IMR-90 (cell line): ENCODE measurements around the gene SFXN3. TPM values are rescaled to one million over a fixed set of nuclear protein-coding genes. Genes with fewer than 3 reads are reported as not detected.

Experiments
- ATAC-seq: fragments of 200-7000 bp; cut with Tn5 transposase; 2 replicates; pipeline ENCODE4 v1.9.1; 2020; ENCODE audit warnings: low read depth, mild to moderate bottlenecking, moderate library complexity
- BruUV-seq: library from RNA; stranded (reverse); fragments of 400-500 nt; replicated peaks from 2 replicates; lab custom pipeline; 2021; lab: Mats Ljungman, UMichigan
- CTCF ChIA-PET: fragments of 300-600 bp; formaldehyde crosslinking; extraction: SDS; loops from one replicate; lab custom pipeline; 2021; ENCODE audit warnings: antibody characterized with exemption; lab: Yijun Ruan, JAX
- POLR2A ChIA-PET: fragments of 300-600 bp; sonication (Branson Sonifier 250); formaldehyde crosslinking; loops from one replicate; lab custom pipeline; 2022; ENCODE audit warnings: antibody characterized with exemption; ENCODE audit not compliant: unreplicated experiment; lab: Charles Lee
- DNase-seq: peaks from one replicate; pipeline ENCODE4 v3.0.0; 2013
- H2AFZ ChIP-seq: replicated peaks from 2 replicates; pipeline ENCODE3; 2013; ENCODE audit warnings: low read length, mild to moderate bottlenecking; ENCODE audit not compliant: poor library complexity
- H2AK5ac ChIP-seq: 2 replicates; pipeline ENCODE4 v1.6.1; 2013; ENCODE audit warnings: low read depth, low read length, inconsistent platforms
- H2AK9ac ChIP-seq: replicated peaks from 2 replicates; pipeline ENCODE3; 2013; ENCODE audit warnings: mild to moderate bottlenecking, low read depth, low read length, moderate library complexity; ENCODE audit not compliant: poor library complexity
- H2BK120ac ChIP-seq: 2 replicates; pipeline ENCODE4 v1.6.1; 2013; ENCODE audit warnings: low read depth, low read length, inconsistent platforms
- H2BK15ac ChIP-seq: 3 replicates; pipeline ENCODE4 v1.6.1; 2013; ENCODE audit warnings: low read depth, low read length, inconsistent platforms
- H2BK20ac ChIP-seq: 2 replicates; pipeline ENCODE4 v1.6.1; 2013; ENCODE audit warnings: low read depth, mild to moderate bottlenecking, inconsistent platforms, low read length, moderate library complexity
- H2BK5ac ChIP-seq: 2 replicates; pipeline ENCODE4 v1.6.1; 2013; ENCODE audit warnings: mild to moderate bottlenecking, low read depth, low read length, inconsistent platforms; ENCODE audit not compliant: poor library complexity, severe bottlenecking
- H3K14ac ChIP-seq: replicated peaks from 2 replicates; pipeline ENCODE4 v1.6.1; 2013; ENCODE audit warnings: low read depth, low read length, inconsistent platforms
- H3K18ac ChIP-seq: 2 replicates; pipeline ENCODE4 v1.6.1; 2013; ENCODE audit warnings: low read depth, low read length, control low read depth
- H3K23ac ChIP-seq: 2 replicates; pipeline ENCODE4 v1.6.1; 2013; ENCODE audit warnings: low read depth, low read length, inconsistent platforms
- H3K27ac ChIP-seq: 2 replicates; pipeline ENCODE4 v1.5.1; 2013; ENCODE audit warnings: mild to moderate bottlenecking, control low read depth, low read length; ENCODE audit not compliant: insufficient read depth
- H3K27me3 ChIP-seq: 2 replicates; pipeline ENCODE4 v1.6.1; 2013; ENCODE audit warnings: low read length; ENCODE audit not compliant: control insufficient read depth, insufficient read depth
- H3K36me3 ChIP-seq: 2 replicates; pipeline ENCODE4 v1.6.1; 2013; ENCODE audit warnings: low read length, mixed read lengths; ENCODE audit not compliant: control insufficient read depth, insufficient read depth
- H3K4ac ChIP-seq: 2 replicates; pipeline ENCODE4 v1.6.1; 2013; ENCODE audit warnings: low read depth, low read length, inconsistent platforms
- H3K4me1 ChIP-seq: 2 replicates; pipeline ENCODE4 v1.6.1; 2013; ENCODE audit warnings: low read length, mixed read lengths; ENCODE audit not compliant: control insufficient read depth, insufficient read depth
- H3K4me2 ChIP-seq: 2 replicates; pipeline ENCODE4 v1.6.1; 2013; ENCODE audit warnings: low read depth, mild to moderate bottlenecking, control low read depth, low read length, moderate library complexity
- H3K4me3 ChIP-seq: 2 replicates; pipeline ENCODE4 v1.5.1; 2013; ENCODE audit warnings: low read depth, mild to moderate bottlenecking, control low read depth, low read length, moderate library complexity; ENCODE audit not compliant: insufficient read depth
- H3K56ac ChIP-seq: 2 replicates; pipeline ENCODE4 v1.6.1; 2013; ENCODE audit warnings: low read length, inconsistent platforms; ENCODE audit not compliant: insufficient read depth; ENCODE audit errors: extremely low read depth
- H3K79me1 ChIP-seq, 2 experiments: 2 replicates each; pipeline ENCODE4 v1.6.1; 2013; ENCODE audit warnings: low read length in 2 of 2, inconsistent platforms in 1 of 2, low read depth in 1 of 2
- H3K9ac ChIP-seq: 2 replicates; pipeline ENCODE4 v1.6.1; 2013; ENCODE audit warnings: low read depth, low read length, control low read depth
- H3K9me1 ChIP-seq: 2 replicates; pipeline ENCODE4 v1.6.1; 2013; ENCODE audit warnings: low read length, inconsistent platforms; ENCODE audit not compliant: insufficient read depth
- H3K9me3 ChIP-seq: 2 replicates; pipeline ENCODE4 v1.6.1; 2013; ENCODE audit warnings: low read length; ENCODE audit not compliant: control insufficient read depth, insufficient read depth
- H4K20me1 ChIP-seq: 2 replicates; pipeline ENCODE4 v1.6.1; 2013; ENCODE audit warnings: low read length, inconsistent platforms; ENCODE audit not compliant: insufficient read depth
- H4K5ac ChIP-seq: 2 replicates; pipeline ENCODE4 v1.6.1; 2013; ENCODE audit warnings: mild to moderate bottlenecking, low read depth, low read length, control low read depth
- H4K8ac ChIP-seq, 2 experiments: 2 replicates each; pipeline ENCODE4 v1.6.1; 2013; ENCODE audit warnings: low read depth in 2 of 2, low read length in 2 of 2, control low read depth in 1 of 2, inconsistent platforms in 1 of 2
- H4K91ac ChIP-seq: 2 replicates; pipeline ENCODE4 v1.6.1; 2013; ENCODE audit warnings: low read depth, low read length, inconsistent platforms; ENCODE audit not compliant: insufficient read depth
- BHLHE40 ChIP-seq: fragments of 150-350 bp; IDR thresholded peaks from 2 replicates; pipeline ENCODE4 v1.6.1; 2016; ENCODE audit warnings: mild to moderate bottlenecking, low read depth, low read length
- CEBPB ChIP-seq: IDR thresholded peaks from 2 replicates; pipeline ENCODE4 v1.6.1; 2012; ENCODE audit warnings: low read depth, low read length, improper control_type of control experiment
- CHD1 ChIP-seq: IDR thresholded peaks from 2 replicates; pipeline ENCODE4 v1.6.1; 2012; ENCODE audit warnings: low read depth, low read length, improper control_type of control experiment
- ELK1 ChIP-seq: fragments of 150-350 bp; IDR thresholded peaks from 2 replicates; pipeline ENCODE4 v1.6.1; 2016; ENCODE audit warnings: low read depth, mild to moderate bottlenecking, low read length, moderate library complexity, borderline replicate concordance
- FOS ChIP-seq: fragments of 150-350 bp; IDR thresholded peaks from 2 replicates; pipeline ENCODE4 v1.6.1; 2016; ENCODE audit warnings: low read depth, low read length
- MAFK ChIP-seq: IDR thresholded peaks from 2 replicates; pipeline ENCODE4 v1.6.1; 2012; ENCODE audit warnings: low read depth, low read length, improper control_type of control experiment
- MAZ ChIP-seq: IDR thresholded peaks from 2 replicates; pipeline ENCODE4 v1.6.1; 2012; ENCODE audit warnings: low read depth, mild to moderate bottlenecking, low read length, improper control_type of control experiment, moderate library complexity, borderline replicate concordance
- MXI1 ChIP-seq: IDR thresholded peaks from 2 replicates; pipeline ENCODE4 v1.6.1; 2012; ENCODE audit warnings: low read depth, mild to moderate bottlenecking, low read length, moderate library complexity, borderline replicate concordance
- NFE2L2 ChIP-seq: fragments of 150-350 bp; IDR thresholded peaks from 2 replicates; pipeline ENCODE4 v1.6.1; 2016; ENCODE audit warnings: low read depth, mild to moderate bottlenecking, low read length
- POLR2A ChIP-seq: IDR thresholded peaks from 2 replicates; pipeline ENCODE4 v1.6.1; 2012; ENCODE audit warnings: mild to moderate bottlenecking, low read depth, low read length
- RAD21 ChIP-seq: IDR thresholded peaks from 2 replicates; pipeline ENCODE4 v1.6.1; 2012; ENCODE audit warnings: low read length, improper control_type of control experiment
- RCOR1 ChIP-seq: IDR thresholded peaks from 2 replicates; pipeline ENCODE4 v1.6.1; 2012; ENCODE audit warnings: mild to moderate bottlenecking, low read length, improper control_type of control experiment; ENCODE audit not compliant: insufficient replicate concordance
- RFX5 ChIP-seq: IDR thresholded peaks from 2 replicates; pipeline ENCODE4 v1.8.0; 2012; ENCODE audit warnings: low read depth, mild to moderate bottlenecking, low read length, moderate library complexity
- SMC3 ChIP-seq: fragments of 150-350 bp; IDR thresholded peaks from 2 replicates; pipeline ENCODE4 v1.6.1; 2016; ENCODE audit warnings: low read depth, mild to moderate bottlenecking, antibody characterized with exemption, low read length, moderate library complexity
- WGBS, 2 experiments: methylation state at CpG; one replicate each; pipeline versions ENCODE4 v1.1.5 to v1.1.7; 2013; ENCODE audit warnings: missing lambda C conversion rate in 2 of 2; ENCODE audit not compliant: insufficient read length in 1 of 2; ENCODE audit errors: extremely low coverage in 2 of 2; 5-methylcytosine and 5-hydroxymethylcytosine counted together
- dilution Hi-C: fragments of 300-500 bp; cut with HindIII; formaldehyde crosslinking; loops from one replicate; pipeline ENCODE4 v1.14.3; 2018; ENCODE audit warnings: low sequenced_read_pairs; ENCODE audit not compliant: unreplicated experiment
- in situ Hi-C: fragments of 300-500 bp; cut with MboI; formaldehyde crosslinking; loops from 3 replicates; pipeline ENCODE4 v1.14.3; 2019; ENCODE audit warnings: low sequenced_read_pairs, inconsistent platforms, mixed read lengths
- intact Hi-C: fragments of 100-400 bp; cut with micrococcal nuclease; formaldehyde crosslinking; loops from 2 replicates; pipeline ENCODE4 v1.10.0; 2022
- polyA plus RNA-seq, 3 experiments: library from polyadenylated mRNA; depleted of rRNA; stranded (reverse); fragments of >200 nt; gene quantifications; 2 replicates each; pipeline ENCODE4 v1.2.3, GENCODE V29; 2012; ENCODE audit warnings: low replicate concordance in 1 of 3
- total RNA-seq: library from RNA; depleted of rRNA; stranded (reverse); fragments of >200 nt; gene quantifications from 2 replicates; pipeline ENCODE4 v1.2.3, GENCODE V29; 2012
- TF ChIP-seq, protein P1 (sequence below): fragments of 150-350 bp; IDR thresholded peaks from 2 replicates; pipeline ENCODE4 v1.6.1; 2017; ENCODE audit warnings: mild to moderate bottlenecking, antibody characterized with exemption, low read length, low read depth
- TF ChIP-seq, protein P2 (sequence below): conservative IDR thresholded peaks from 2 replicates; pipeline ENCODE4 v1.5.1; 2012; ENCODE audit warnings: mild to moderate bottlenecking, low read depth, low read length, improper control_type of control experiment

Gene SFXN3
- total and polyA plus RNA-seq, 2 of the 4 experiments (the other 2 are of a cell fraction) = 64.7 to 77.2 TPM

DNA sequence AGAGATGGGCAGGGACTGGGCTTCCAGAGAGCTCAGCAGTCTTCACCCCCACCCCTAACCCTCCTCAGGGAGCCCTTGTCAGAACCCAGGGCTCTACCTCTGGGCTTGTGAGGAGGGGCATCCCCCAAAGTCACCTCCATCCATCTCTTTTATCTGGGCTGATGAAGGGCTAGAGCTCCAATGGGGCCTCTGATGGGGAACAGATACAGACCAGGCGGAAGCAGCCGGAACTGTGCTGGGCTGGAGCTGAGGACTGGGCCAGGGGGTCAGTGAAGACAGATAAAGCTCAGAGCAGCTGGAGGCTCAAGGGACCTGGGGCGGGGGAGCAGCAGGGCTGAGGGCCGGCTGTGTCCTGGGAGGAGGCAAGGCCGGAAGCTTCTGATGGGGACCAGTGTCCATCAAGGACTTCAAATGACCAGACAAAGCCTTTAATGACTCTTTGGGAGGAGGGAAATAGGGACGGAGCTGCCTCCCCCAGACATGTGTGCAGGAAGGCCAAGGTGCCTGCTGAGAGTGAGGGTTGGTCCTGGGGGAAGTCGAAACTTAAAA lies 40.9 kb downstream of the SFXN3 start:
- Histone ChIP-seq H2BK15ac (no peak overlapping the region), H3K79me1 (no peaks in the 10 kb centered on the region), H3K36me3 (no peaks in the 10 kb centered on the region), H2AK5ac (no peak overlapping the region), H3K4me1 (no peaks in the 10 kb centered on the region), H4K91ac (no peak overlapping the region), H3K9ac (no peak overlapping the region), H2BK20ac (no peak overlapping the region), H3K18ac (no peak overlapping the region), H3K23ac (no peak overlapping the region), H4K20me1 (no peaks in the 10 kb centered on the region), H3K14ac (no peak overlapping the region), H2BK5ac (no peak overlapping the region), H3K4me3 (no peak overlapping the region), H4K8ac (no peak overlapping the region), H3K9me3 (no peaks in the 10 kb centered on the region), H3K27me3 (peaks cover 48% of the 10 kb centered on the region), H2AK9ac (no peak overlapping the region), H3K56ac (no peak overlapping the region), H3K27ac (no peak overlapping the region), H4K5ac (no peak overlapping the region), H3K9me1 (no peaks in the 10 kb centered on the region), H3K4me2 (no peak overlapping the region), H2BK120ac (no peak overlapping the region), H3K4ac (no peak overlapping the region), H2AFZ (no peak overlapping the region)
- in situ Hi-C loops = no loop called here
- no TSS peak for BruUV-seq
- intact Hi-C loops = no loop called here
- dilution Hi-C loops = no loop called here
- ChIA-PET CTCF (interaction anchor here (1.1 kb wide), 1 partner anchor 53 kb away, joined by 3 read pairs; no protein-coding TSS in a partner anchor), POLR2A (no interaction called here)
- TF ChIP-seq CHD1 (no peak), MXI1 (no peak), BHLHE40 (no peak), NFE2L2 (no peak), POLR2A (no peak), MAZ (no peak), MAFK (no peak), RCOR1 (no peak), RAD21 (no peak), ELK1 (no peak), SMC3 (no peak), CEBPB (no peak), FOS (no peak), RFX5 (no peak)
- TF ChIP-seq, protein P1, sequence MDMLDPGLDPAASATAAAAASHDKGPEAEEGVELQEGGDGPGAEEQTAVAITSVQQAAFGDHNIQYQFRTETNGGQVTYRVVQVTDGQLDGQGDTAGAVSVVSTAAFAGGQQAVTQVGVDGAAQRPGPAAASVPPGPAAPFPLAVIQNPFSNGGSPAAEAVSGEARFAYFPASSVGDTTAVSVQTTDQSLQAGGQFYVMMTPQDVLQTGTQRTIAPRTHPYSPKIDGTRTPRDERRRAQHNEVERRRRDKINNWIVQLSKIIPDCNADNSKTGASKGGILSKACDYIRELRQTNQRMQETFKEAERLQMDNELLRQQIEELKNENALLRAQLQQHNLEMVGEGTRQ = no peak
- TF ChIP-seq, protein P2, sequence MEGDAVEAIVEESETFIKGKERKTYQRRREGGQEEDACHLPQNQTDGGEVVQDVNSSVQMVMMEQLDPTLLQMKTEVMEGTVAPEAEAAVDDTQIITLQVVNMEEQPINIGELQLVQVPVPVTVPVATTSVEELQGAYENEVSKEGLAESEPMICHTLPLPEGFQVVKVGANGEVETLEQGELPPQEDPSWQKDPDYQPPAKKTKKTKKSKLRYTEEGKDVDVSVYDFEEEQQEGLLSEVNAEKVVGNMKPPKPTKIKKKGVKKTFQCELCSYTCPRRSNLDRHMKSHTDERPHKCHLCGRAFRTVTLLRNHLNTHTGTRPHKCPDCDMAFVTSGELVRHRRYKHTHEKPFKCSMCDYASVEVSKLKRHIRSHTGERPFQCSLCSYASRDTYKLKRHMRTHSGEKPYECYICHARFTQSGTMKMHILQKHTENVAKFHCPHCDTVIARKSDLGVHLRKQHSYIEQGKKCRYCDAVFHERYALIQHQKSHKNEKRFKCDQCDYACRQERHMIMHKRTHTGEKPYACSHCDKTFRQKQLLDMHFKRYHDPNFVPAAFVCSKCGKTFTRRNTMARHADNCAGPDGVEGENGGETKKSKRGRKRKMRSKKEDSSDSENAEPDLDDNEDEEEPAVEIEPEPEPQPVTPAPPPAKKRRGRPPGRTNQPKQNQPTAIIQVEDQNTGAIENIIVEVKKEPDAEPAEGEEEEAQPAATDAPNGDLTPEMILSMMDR = no peak
- DNase-seq (no peak), ATAC-seq (no peak)
- 37% methylated on average over 4 of the region's 7 CpGs; no CpG with 5 or more reads in 1 of the 2 experiments for WGBS, 2 experiments
